Stimulated activated CD4-positive, alpha-beta T cell treated with anti-CD3 and anti-CD28 coated beads, TNF-alpha, amount 100 ng/mL, for 4 hours (primary cell): Measurements from ENCODE around the gene SLC26A9.

Source experiments
- DNase-seq, 3 experiments: peaks; one replicate each; pipeline ENCODE4 v3.0.0-alpha.2; 2020; ENCODE audit warnings: low read depth in 3 of 3

Gene SLC26A9

GRCh38 chr1:205943245-205943644 lies at the start of gene SLC26A9:
TSS of gene SLC26A9 (minus strand) at chr1:205943456. CDS start at chr1:205935820, 7,636 bp downstream.
- no peak for DNase-seq

GRCh38 chr1:205992218-205992882 lies 49.1 kb upstream of the SLC26A9 start:
- no peak for DNase-seq

- no peak for DNase-seq
Observed at GRCh38 chr1:205991237-205991636, 48.0 kb upstream of the SLC26A9 start.

- DNase-seq = no peak
Observed at GRCh38 chr1:205990226-205990625, 47.0 kb upstream of the SLC26A9 start.

GRCh38 chr1:205989786-205990185 lies 46.5 kb upstream of the SLC26A9 start:
- DNase-seq = no peak

GRCh38 chr1:205988585-205988995 lies 45.3 kb upstream of the SLC26A9 start:
- DNase-seq = no peak

- DNase-seq = no peak
Observed at GRCh38 chr1:205986861-205987260, 43.6 kb upstream of the SLC26A9 start.

- no peak for DNase-seq
Observed at GRCh38 chr1:205986292-205986691, 43.0 kb upstream of the SLC26A9 start.

GRCh38 chr1:205985330-205986005 lies 42.2 kb upstream of the SLC26A9 start:
- no peak for DNase-seq

- no peak for DNase-seq
Observed at GRCh38 chr1:205983925-205984725, 40.9 kb upstream of the SLC26A9 start.

- no peak for DNase-seq
Observed at GRCh38 chr1:205981257-205981656, 38.0 kb upstream of the SLC26A9 start.

- no peak for DNase-seq
Observed at GRCh38 chr1:205980237-205980870, 37.1 kb upstream of the SLC26A9 start.

GRCh38 chr1:205979301-205979700 lies 36.0 kb upstream of the SLC26A9 start:
- DNase-seq = no peak

- DNase-seq = no peak
Observed at GRCh38 chr1:205978676-205979075, 35.4 kb upstream of the SLC26A9 start.

- DNase-seq = peak; percentile 43 to 62 (median 62)
Observed at GRCh38 chr1:205977402-205978014, 34.3 kb upstream of the SLC26A9 start.

- DNase-seq = no peak
Observed at GRCh38 chr1:205976708-205977401, 33.6 kb upstream of the SLC26A9 start.

GRCh38 chr1:205976036-205976435 lies 32.8 kb upstream of the SLC26A9 start:
- DNase-seq = no peak

GRCh38 chr1:205975387-205975998 lies 32.2 kb upstream of the SLC26A9 start:
- no peak for DNase-seq

- no peak for DNase-seq
Observed at GRCh38 chr1:205974712-205975111, 31.5 kb upstream of the SLC26A9 start.

- no peak for DNase-seq
Observed at GRCh38 chr1:205973377-205974232, 30.3 kb upstream of the SLC26A9 start.
